IMR-90 (cell line): ENCODE measurements around the gene DNAJC5. TPM values are rescaled to one million over a fixed set of nuclear protein-coding genes. Genes with fewer than 3 reads are reported as not detected.

Source experiments
- ELK1 ChIP-seq: fragments of 150-350 bp; IDR thresholded peaks from 2 replicates; pipeline ENCODE4 v1.6.1; 2016; ENCODE audit warnings: low read depth, mild to moderate bottlenecking, low read length, moderate library complexity, borderline replicate concordance
- MAZ ChIP-seq: IDR thresholded peaks from 2 replicates; pipeline ENCODE4 v1.6.1; 2012; ENCODE audit warnings: low read depth, mild to moderate bottlenecking, low read length, improper control_type of control experiment, moderate library complexity, borderline replicate concordance
- MXI1 ChIP-seq: IDR thresholded peaks from 2 replicates; pipeline ENCODE4 v1.6.1; 2012; ENCODE audit warnings: low read depth, mild to moderate bottlenecking, low read length, moderate library complexity, borderline replicate concordance
- NFE2L2 ChIP-seq: fragments of 150-350 bp; IDR thresholded peaks from 2 replicates; pipeline ENCODE4 v1.6.1; 2016; ENCODE audit warnings: low read depth, mild to moderate bottlenecking, low read length
- RAD21 ChIP-seq: IDR thresholded peaks from 2 replicates; pipeline ENCODE4 v1.6.1; 2012; ENCODE audit warnings: low read length, improper control_type of control experiment
- polyA plus RNA-seq, 3 experiments: library from polyadenylated mRNA; depleted of rRNA; stranded (reverse); fragments of >200 nt; gene quantifications; 2 replicates each; pipeline ENCODE4 v1.2.3, GENCODE V29; 2012; ENCODE audit warnings: low replicate concordance in 1 of 3
- total RNA-seq: library from RNA; depleted of rRNA; stranded (reverse); fragments of >200 nt; gene quantifications from 2 replicates; pipeline ENCODE4 v1.2.3, GENCODE V29; 2012

The DNAJC5 gene
- total and polyA plus RNA-seq, 2 of the 4 experiments (the other 2 are of a cell fraction), result 35.6 to 45.2 TPM

GRCh38 chr20:63855363-63856097 lies 39.4 kb upstream of the DNAJC5 start (continued):
- TF ChIP-seq ELK1 (no peak), NFE2L2 (no peak), MXI1 (no peak), RAD21 (no peak), MAZ (no peak)
